Neutrophil (primary cell): ENCODE results near the gene RMC1.

ENCODE experiments used
- H3K27ac ChIP-seq: fragments of 200-600 bp; sonication (generic); 2 replicates; pipeline ENCODE4 v1.5.1; 2016; ENCODE audit warnings: mild to moderate bottlenecking, moderate library complexity
- H3K27me3 ChIP-seq: fragments of 200-600 bp; sonication (generic); 2 replicates; pipeline ENCODE4 v1.6.0; 2016; ENCODE audit warnings: mild to moderate bottlenecking
- H3K36me3 ChIP-seq: fragments of 200-600 bp; sonication (generic); 2 replicates; pipeline ENCODE4 v1.5.1; 2017
- H3K4me1 ChIP-seq, 2 experiments: fragments of 200-600 bp in 1 of 2; sonication (generic) in 1 of 2; 1 replicate in 1 of 2; 2 replicates in 1 of 2; pipeline versions ENCODE4 v1.5.1 to v1.6.1; 2013 to 2016; ENCODE audit warnings: low read depth in 1 of 2, low read length in 1 of 2, mild to moderate bottlenecking in 1 of 2, moderate library complexity in 1 of 2; ENCODE audit not compliant: control insufficient read depth in 1 of 2, insufficient read depth in 1 of 2
- H3K4me3 ChIP-seq, 2 experiments: fragments of 200-600 bp in 1 of 2; sonication (generic) in 1 of 2; 1 replicate in 1 of 2; 2 replicates in 1 of 2; pipeline ENCODE4 v1.5.1; 2013 to 2016; ENCODE audit warnings: low read depth in 1 of 2, low read length in 1 of 2, mild to moderate bottlenecking in 1 of 2, moderate library complexity in 1 of 2
- H3K9me3 ChIP-seq: fragments of 200-600 bp; sonication (generic); 2 replicates; pipeline ENCODE4 v1.5.1; 2016
- TF ChIP-seq, protein P1 (sequence below): fragments of 200-600 bp; sonication (generic); IDR thresholded peaks from 2 replicates; pipeline ENCODE4 v1.5.1; 2016; ENCODE audit warnings: antibody characterized with exemption

Gene RMC1

DNA sequence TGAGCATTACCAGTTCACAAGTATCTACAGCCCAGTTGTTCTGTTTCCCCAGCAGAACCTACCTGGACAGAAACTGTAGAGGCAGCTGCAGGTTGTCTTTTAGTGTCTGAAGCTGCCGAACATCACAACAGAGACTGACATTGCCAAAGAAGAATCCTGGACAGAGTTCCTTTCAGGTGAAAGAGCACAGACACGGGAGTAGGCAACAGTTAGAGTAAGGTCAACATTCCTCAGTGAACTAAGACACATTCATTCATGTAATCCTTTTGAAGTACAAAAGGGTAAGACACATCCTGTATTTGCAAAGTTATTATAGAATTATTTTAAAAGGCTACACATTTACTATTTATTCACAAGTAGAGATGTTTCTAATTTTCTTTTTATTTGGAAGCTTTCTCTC, 68.7 kb downstream of the RMC1 start:
- peaks cover 13 to 15% of the 10 kb centered on the region in 2 experiments for H3K4me1 ChIP-seq
- no peak overlapping the region for H3K4me3 ChIP-seq
- H3K27me3 ChIP-seq = no peaks in the 10 kb centered on the region
- H3K36me3 ChIP-seq = peaks cover 44% of the 10 kb centered on the region
- H3K27ac ChIP-seq = no peak overlapping the region
- H3K9me3 ChIP-seq = no peaks in the 10 kb centered on the region
- TF ChIP-seq, protein P1, sequence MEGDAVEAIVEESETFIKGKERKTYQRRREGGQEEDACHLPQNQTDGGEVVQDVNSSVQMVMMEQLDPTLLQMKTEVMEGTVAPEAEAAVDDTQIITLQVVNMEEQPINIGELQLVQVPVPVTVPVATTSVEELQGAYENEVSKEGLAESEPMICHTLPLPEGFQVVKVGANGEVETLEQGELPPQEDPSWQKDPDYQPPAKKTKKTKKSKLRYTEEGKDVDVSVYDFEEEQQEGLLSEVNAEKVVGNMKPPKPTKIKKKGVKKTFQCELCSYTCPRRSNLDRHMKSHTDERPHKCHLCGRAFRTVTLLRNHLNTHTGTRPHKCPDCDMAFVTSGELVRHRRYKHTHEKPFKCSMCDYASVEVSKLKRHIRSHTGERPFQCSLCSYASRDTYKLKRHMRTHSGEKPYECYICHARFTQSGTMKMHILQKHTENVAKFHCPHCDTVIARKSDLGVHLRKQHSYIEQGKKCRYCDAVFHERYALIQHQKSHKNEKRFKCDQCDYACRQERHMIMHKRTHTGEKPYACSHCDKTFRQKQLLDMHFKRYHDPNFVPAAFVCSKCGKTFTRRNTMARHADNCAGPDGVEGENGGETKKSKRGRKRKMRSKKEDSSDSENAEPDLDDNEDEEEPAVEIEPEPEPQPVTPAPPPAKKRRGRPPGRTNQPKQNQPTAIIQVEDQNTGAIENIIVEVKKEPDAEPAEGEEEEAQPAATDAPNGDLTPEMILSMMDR = no peak

DNA sequence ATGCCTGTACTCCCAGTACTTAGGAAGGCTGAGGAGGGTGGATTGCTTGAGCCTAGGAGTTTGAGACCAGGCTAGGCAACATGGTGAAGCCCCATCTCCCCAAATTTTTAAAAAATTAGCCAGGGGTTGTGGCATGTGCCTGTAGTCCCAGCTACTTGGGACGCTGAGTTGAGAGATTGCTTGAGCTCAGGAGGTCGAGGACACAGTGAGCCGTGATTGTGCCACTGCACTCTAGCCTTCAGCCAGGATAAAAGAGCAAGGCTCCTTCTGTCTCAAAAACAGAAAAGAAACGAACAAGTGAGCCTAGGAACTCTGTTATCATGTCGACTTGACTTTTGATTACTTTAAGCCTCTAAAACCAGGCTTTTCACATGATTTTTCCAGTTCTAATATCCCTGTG, 69.3 kb downstream of the RMC1 start:
- peaks cover 13 to 15% of the 10 kb centered on the region in 2 experiments for H3K4me1 ChIP-seq
- H3K27me3 ChIP-seq = no peaks in the 10 kb centered on the region
- TF ChIP-seq, protein P1 = no peak
- H3K9me3 ChIP-seq = no peaks in the 10 kb centered on the region
- H3K27ac ChIP-seq = no peak overlapping the region
- H3K36me3 ChIP-seq = peaks cover 38% of the 10 kb centered on the region
- H3K4me3 ChIP-seq = no peak overlapping the region

DNA sequence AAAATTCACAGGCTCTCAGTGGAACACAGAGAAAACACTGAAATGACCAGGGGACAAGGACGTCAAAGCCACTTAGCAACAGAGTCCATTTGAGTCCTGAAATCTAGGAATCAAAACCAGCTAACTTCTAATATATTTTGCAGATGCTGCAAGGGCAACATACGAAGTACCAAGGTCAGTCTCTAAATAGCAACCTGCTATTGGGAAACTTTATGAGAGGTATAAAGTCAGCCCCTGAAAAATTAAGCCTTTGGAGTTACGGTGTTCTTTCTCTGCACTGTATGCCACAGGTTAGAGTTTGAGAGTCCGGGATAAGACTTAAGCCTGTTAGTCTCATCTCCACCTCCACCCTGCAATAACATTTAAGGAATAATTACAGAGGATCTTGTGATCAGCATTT, 69.7 kb downstream of the RMC1 start:
- peak overlapping the region; percentile 69 for H3K27ac ChIP-seq
- no peak overlapping the region for H3K4me3 ChIP-seq
- H3K36me3 ChIP-seq = peaks cover 34% of the 10 kb centered on the region
- H3K9me3 ChIP-seq = no peaks in the 10 kb centered on the region
- TF ChIP-seq, protein P1 = no peak
- H3K4me1 ChIP-seq = peaks cover 13 to 15% of the 10 kb centered on the region in 2 experiments
- H3K27me3 ChIP-seq = no peaks in the 10 kb centered on the region

DNA sequence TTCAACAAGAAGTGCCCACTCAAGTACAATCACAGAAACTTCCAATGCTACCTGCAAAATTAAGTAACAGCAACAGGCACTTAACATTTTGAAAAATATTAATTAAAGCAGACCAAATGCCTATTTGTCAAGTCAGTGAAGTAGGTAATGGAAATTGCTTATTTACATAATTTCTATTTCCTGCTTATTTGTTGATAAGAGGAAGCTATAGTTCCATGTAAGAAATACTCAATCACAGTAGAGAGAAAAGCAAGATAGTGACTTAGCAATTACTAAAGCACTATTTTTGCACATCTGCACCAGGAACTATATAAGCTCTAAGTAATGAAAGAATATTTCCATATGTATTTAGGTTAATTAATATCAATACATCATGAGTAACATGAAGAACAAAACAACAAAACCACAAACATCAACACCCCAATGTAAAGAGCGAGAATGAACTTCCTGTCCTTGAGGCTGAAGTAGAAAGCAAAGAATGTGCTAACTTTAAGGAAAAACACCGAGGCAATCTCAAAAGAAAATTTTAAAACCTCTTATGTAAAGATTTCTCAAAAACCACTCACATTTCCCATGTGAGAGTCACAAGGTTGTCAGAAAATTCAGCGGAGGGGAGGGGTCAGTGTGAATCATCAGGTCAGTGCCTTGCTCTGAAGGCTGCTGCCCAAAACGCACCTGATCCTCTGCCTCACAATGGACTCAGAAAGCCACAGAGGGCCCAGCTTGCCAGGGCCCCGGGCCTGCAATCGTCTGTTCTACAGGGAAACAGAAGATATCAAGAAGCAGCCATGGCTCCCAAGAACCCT, 70.5 kb downstream of the RMC1 start:
- TF ChIP-seq, protein P1 = no peak
- Histone ChIP-seq H3K4me1 (peaks cover 13 to 15% of the 10 kb centered on the region in 2 experiments), H3K9me3 (no peaks in the 10 kb centered on the region), H3K27me3 (no peaks in the 10 kb centered on the region), H3K36me3 (peaks cover 26% of the 10 kb centered on the region), H3K4me3 (no peak overlapping the region), H3K27ac (peak overlapping the region; percentile 69)

DNA sequence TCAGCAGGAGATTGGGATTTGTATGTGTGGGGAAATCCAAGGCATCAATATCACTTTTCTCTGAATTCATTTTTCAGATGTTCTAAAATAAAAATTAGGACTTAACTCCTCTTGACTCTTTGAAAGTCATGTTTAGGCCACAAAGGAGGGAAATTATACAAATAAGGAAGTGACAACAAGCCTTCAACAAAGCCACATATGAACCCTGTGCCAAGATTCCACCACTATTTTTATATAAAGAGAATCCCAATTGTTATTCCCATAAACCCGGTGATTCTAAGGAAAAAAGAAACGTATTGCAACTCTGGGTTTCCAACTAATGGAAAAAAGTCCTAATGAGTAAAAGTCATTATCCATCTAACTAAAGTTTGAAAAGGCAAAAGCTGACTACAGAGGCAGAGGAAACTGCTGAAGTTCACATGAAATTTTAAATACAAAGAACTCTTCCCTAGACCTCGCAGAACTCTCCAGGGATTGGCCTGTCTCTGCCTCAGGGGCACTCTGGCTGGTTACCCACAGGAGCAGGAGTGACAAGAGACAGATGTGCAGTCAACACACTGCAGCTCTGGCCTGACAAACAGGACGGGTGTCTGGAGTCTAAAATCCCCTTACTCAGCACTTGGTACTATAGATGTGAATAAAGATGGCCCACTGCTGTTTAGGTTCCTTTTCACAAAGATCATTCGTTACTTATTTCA, 71.4 kb downstream of the RMC1 start:
- Histone ChIP-seq H3K27me3 (no peaks in the 10 kb centered on the region), H3K4me1 (peaks cover 13 to 15% of the 10 kb centered on the region in 2 experiments), H3K27ac (peak overlapping the region; percentile 69), H3K36me3 (peaks cover 17% of the 10 kb centered on the region), H3K4me3 (no peak overlapping the region), H3K9me3 (no peaks in the 10 kb centered on the region)
- TF ChIP-seq, protein P1 = no peak
